Right ventricle myocardium inferior (tissue), 1 donor: ENCODE results near the gene CAMSAP2. TPM values are rescaled to one million over a fixed set of nuclear protein-coding genes. Genes with fewer than 3 reads are reported as not detected.

ENCODE experiments used
- ATAC-seq: fragments of 200-7000 bp; cut with Tn5 transposase; one replicate; pipeline ENCODE4 v1.9.1; 2020; ENCODE audit warnings: mild to moderate bottlenecking, moderate library complexity
- DNase-seq: peaks from one replicate; pipeline ENCODE4 v3.0.0; 2021; ENCODE audit errors: missing footprints
- intact Hi-C: fragments of 100-400 bp; cut with DNase I; formaldehyde crosslinking; loops from one replicate; pipeline ENCODE4 v1.11.0; 2022
- total RNA-seq: library from RNA; stranded (reverse); fragmentation: NEBNext Ultra II Directional; extraction: Animal tissue kit (Norgen Biotek cat#: 25700); gene quantifications from one replicate; pipeline ENCODE4 v1.2.1, GENCODE V29; 2021
- donor health status: DM: no; HTN: yes; CAD: no; lungs with severe emphysema.

The CAMSAP2 gene
- total RNA-seq, 1 donor from 2014 or later = 37.4 TPM

DNA sequence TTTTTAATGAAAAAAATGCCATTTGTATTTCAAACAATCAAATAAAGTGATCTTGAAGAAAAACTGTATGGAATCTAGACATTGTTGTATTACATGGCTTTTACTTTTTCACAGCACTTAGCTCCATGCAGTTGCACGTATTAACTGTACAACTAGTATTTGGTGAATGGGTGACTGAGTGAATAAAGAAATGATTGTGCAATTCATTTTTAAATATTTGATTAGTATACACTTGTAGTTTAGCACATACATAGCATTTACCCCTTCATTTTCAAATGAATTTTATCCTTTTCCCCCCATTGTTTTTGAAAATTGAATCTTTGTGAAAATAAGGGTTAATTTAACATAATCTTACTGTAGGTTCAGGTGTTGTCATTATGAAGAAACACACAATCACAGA, 79.6 kb downstream of the CAMSAP2 start:
- DNase-seq = no peak
- no peak for ATAC-seq
- intact Hi-C loops = no loop called here

DNA sequence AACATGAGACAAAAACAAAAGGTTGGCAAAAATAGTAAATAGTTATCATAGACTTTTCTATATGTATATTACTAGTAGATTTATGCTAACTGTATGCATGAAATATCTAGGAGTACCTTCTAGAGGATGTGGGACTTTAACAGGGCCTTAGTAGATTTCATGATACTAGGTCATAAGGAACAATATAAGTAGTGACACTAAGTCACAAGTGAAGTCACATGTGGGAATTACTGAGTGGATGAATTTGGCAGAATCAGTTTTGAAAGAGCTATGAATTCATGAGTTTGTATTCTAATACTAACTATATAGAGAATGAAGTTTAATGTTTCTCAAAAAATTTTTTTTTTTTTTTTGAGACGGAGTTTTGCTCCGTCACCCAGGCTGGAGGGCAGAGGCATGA, 81.0 kb downstream of the CAMSAP2 start:
- no peak for DNase-seq
- intact Hi-C loops = no loop called here
- no peak for ATAC-seq

DNA sequence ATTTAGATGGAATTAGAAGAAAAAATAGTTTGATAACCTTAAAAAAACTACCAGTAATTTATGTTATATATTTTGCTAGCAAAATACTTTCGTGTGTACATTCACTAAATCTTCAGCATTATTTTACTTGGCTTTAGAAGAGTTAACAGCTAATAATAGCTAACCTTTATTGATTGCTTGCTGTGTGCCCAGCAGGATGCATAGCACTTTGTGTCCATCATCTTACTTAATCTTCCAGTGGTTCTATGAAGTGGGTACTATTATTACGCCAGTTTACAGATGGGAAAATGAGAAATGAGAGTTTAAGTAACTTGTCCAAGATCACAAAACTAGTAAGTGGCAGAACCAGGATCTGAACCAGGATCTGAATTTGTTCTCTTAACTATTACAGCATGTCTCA, 92.4 kb downstream of the CAMSAP2 start:
- DNase-seq = no peak
- intact Hi-C loops = no loop called here
- ATAC-seq = no peak

DNA sequence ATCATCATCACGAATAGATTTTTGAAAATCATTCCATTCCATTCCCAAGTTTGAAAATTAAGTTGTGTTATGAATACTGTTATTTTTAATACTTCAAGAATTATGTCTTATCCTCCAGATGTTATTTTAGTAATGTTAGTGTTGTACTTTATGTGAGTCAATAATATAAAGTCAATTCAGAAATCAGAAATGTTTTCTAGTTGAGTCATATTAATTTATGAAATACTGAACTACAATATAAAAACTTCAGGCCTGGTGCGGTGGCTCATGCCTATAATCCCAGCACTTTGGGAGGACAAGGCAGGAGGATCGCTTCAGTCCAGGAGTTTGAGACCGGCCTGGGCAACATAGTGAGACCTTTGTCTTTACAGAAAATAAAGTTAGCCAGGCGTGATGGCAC, 95.7 kb downstream of the CAMSAP2 start:
- ATAC-seq (no peak), DNase-seq (no peak)
- intact Hi-C loops = no loop called here

DNA sequence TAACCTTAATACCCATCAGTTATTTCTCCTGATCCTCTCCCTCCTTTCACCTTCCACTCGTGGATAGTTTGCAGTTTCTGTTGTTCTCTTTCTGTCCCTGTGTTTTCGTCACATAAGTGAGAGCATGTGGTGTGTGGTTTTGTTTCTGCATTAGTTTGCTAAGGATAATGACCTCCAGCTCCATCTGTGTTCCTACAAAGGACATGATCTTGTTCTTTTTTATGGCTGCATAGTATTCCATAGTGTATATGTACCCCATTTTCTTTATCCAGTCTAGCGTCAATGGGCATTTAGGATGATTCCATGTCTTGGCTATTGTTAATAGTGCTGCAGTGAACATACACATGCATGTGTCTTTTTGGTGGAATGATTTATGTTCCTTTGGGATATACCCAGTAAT, 97.5 kb downstream of the CAMSAP2 start:
- DNase-seq = no peak
- ATAC-seq = no peak
- intact Hi-C loops = loop anchor here (5.0 kb wide), 1 partner anchor 214 kb away; the partner anchor contains the start of gene KIF14

DNA sequence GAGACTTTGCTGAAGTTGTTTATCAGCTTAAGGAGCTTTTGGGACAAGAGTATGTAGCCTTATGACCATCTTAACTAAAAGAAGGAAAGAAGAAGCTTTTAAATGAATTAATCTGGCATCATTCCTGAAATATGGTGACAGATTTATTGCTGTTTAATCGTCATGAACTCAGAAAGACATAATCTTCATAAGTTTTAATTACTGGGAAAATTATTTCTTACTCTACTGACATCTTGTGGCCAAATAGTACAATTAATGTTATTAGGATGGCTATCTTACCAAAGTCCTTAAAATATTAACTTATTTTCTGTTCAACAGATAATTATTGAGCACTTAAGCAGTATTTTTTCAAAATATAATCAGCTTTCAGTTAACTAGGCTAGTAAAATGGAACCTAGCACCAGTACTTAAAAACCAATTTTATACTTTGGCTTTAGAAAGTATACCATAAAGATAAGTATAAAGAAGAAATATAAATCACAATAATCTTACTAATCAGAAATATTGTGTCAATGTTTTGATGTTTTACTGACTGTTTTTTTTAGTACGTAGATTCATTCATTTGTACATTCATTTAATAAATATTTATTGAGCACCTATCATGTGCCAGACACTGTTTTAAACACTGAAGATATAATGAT, 99.4 kb downstream of the CAMSAP2 start:
- ATAC-seq (no peak), DNase-seq (no peak)
- intact Hi-C loops = loop anchor here (5.0 kb wide), 1 partner anchor 216 kb away; the partner anchor contains the start of gene KIF14

DNA sequence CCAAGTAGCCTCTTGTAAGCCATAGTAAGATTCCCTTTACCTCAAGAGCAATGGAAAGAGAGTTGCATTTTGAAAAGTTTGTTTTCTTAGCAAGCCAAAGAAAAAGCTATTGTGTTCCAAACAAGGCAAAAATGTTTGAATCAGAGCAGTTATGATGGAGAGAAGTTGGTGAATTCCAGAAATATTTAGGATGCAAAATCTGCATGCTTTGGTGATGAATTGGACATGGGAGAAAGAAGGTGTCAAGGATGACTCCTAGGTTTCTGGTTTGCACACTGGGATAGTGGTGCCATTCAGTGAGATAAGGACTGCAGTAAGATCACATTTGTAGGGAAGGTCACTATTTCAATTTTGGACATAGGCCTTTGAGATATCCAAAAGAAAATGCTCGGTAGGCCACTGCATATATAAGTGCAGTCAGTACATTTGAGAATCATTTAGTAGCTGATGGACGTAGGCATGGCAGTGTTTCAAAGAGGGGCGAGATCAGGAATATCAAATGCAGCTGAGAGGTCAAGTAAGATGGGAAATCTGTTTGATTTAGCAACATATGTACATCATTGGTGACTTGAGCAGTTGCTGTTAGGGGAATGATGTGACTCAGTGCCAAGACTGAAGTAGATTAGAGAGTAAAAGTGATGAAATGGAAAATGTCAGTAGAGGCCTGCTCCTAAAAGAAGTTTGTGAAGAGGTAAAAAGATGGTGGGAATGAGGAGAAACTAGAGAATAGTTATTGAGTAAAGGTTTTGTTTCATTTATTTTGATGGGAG, 100.2 kb downstream of the CAMSAP2 start:
- ATAC-seq (no peak), DNase-seq (no peak)
- intact Hi-C loops = loop anchor here (5.0 kb wide), 1 partner anchor 217 kb away; the partner anchor contains the start of gene KIF14

DNA sequence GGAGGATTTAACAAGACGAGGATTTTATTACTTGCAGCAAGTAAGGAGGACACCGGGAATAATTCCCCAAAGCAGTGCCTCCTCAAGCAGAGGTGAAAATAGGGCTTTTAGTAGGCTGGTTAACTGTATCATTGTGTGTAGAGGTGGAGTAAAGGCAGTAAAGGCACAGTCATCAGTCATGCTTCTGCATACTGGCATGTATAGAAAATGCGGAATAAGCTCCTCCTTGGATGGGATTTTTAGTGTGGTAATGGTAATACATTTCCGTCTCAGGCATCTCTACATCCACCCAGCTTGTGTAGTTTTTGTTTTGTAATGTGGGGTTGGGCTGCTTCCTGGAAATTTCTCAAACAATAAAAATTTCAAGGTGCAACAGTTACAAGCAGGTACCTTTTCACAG, 106.7 kb downstream of the CAMSAP2 start:
- intact Hi-C loops = no loop called here
- ATAC-seq (no peak), DNase-seq (no peak)

DNA sequence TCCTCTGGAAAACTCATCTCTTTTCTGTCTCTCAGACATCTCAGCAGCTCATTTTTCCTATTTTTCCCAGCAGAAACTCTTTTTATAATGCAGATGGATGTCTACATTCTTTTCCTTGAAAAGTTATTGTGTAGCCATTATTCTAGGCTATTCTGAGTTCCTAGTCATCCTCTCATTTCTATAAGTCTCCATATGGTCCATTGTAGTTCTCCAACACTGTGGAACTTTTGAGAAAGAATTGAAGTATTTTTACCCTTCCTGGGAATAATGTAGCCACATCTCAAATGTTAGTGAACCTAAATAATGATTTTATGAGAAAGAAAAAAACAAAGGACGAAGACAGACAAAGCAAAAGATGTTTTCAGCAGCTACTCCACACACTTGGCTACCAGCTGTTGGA, 107.7 kb downstream of the CAMSAP2 start:
- ATAC-seq (no peak), DNase-seq (no peak)
- intact Hi-C loops = no loop called here

DNA sequence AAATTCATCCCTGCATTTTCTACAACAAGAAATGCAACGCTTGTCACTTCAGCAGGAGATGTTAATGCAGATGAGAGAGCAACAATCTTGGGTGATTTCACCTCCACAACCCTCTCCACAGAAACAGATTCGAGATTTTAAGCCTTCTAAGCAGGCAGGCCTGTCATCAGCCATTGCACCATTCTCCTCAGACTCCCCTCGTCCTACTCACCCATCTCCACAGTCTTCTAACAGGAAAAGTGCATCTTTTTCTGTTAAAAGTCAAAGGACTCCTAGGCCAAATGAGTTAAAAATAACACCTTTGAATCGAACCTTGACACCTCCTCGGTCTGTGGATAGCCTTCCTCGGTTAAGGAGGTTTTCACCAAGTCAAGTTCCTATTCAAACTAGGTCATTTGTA, 110.7 kb downstream of the CAMSAP2 start:
- ATAC-seq = no peak
- intact Hi-C loops = no loop called here
- no peak for DNase-seq

DNA sequence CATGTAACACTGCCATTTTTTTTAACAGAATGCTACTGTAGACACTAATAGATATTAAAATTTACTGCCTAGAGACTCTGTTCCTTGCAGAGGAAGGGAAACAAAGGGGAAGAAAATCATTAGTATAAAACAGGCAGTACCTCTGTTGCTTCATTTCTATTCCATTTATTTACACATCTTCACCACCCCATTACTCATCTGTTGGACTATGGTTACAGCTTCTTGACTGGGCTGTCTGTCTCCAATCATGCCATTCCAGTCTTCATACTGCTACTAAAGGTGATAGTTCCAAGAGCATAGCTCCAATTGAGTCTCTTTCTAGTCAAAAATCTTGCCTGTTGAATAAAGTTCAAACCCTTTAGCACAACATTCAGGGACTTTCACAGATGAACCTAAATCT, 111.9 kb downstream of the CAMSAP2 start:
- no peak for ATAC-seq
- intact Hi-C loops = no loop called here
- no peak for DNase-seq

DNA sequence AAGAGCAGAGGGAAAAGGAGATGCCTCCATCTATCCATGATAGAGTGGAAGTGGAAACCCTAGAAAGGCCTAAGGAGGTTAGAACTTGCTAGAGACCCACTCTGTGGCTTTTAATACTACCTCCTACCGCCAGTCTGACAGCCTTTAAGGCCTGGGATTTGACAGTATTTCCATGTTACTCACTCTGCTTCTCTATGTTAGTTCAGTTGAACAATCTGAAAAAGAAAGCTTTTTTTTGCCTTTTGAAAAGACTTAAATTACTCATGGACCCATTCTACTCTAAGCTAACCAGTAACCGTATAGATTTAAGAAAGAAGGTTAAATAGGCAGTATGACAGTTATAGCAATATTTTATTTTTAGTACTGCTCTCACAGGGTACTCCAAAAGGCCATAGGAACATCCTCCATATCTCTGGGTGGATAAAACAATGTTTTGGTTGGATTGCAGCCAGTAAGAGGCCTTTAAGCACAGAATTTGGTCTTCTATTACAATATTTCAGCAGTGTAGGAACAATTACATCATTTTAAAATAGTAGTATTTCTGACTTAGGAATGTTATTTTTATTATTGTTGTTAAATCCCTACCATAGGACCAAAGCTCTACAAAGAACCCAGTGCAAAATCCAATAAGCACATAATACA, 118.1 kb downstream of the CAMSAP2 start:
- intact Hi-C loops = no loop called here
- no peak for DNase-seq
- no peak for ATAC-seq

DNA sequence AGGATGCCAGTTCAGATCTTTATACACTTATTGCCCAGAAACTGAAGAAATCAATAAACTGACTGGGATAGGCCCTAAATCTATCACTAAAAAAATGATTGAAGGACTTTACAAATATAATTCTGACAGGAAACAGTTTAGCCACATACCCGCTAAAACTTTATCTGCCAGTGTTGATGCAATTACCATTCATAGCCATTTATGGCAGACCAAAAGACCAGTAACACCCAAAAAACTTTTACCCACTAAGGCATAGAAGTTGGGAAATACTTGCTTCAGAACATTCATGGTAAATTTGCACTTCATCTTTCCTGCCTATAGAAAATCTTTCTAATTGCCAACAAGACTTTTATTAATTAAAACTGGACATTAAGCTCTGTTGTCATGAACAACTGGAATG, 119.1 kb downstream of the CAMSAP2 start:
- ATAC-seq = no peak
- intact Hi-C loops = no loop called here
- no peak for DNase-seq

DNA sequence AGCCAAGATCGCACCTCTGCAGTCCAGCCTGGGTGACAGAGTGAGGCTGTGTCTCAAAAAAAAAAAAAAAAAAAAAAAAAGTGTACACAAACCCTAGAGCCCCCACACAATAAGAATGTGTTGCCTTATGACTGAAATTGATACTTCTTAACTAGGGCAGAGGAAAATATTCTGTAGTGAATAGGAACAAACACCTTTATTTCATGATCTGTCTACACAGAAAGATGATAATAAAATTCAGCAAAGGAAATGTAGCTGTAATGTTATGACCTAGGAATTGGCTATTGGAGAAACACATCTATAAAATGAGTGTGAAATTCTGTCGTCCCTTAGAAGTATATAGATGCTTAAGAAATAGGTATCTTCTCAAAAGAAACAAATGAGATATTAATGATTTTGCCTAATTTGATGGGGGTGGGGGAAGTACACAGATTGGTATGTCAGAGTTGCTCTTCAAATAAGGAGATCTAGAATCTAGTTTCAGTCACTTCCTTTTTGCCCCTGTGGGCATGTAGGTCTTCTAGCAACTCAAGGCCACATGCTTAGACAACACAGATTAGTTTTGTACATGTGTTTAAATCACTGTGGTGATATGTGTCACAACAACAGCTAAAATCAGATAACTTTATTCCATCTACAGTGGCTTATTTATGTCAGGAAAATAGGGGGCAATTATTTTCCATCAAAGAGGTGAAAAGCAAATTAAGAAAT, 123.4 kb downstream of the CAMSAP2 start:
- intact Hi-C loops = no loop called here
- no peak for DNase-seq
- no peak for ATAC-seq

DNA sequence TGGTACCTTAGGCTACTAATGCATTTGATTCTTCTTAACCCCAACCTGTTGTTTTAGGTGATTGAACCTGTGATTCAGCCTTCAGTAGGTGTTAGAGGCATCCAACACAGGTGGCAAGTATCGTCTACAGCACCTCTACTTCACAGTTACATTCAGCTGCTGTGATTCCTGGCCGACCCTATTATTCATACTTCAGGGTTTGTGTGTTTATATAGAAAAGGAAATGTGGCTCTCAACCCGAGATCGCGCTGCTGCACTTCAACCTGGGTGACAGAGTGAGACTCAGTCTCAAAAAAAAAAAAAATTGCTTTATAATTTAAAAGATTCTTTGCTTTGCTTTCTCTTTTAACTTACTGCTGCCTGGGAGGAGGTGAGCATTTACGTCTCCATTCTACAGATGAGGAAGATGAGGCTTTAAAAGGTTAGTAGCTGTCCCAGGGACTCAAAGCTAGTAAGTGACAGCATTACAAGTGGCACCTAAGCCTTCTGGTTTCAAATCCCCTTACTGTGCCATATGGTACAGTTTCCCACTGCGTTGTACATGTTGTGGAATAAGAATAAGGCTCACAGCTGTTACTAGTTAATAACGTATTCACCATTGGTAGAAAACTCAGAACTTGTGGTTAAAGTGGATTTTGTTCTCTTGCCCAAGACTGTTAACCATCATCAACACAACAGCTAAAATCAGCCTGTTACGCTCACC, 124.2 kb downstream of the CAMSAP2 start:
- ATAC-seq (no peak), DNase-seq (no peak)
- intact Hi-C loops = no loop called here

DNA sequence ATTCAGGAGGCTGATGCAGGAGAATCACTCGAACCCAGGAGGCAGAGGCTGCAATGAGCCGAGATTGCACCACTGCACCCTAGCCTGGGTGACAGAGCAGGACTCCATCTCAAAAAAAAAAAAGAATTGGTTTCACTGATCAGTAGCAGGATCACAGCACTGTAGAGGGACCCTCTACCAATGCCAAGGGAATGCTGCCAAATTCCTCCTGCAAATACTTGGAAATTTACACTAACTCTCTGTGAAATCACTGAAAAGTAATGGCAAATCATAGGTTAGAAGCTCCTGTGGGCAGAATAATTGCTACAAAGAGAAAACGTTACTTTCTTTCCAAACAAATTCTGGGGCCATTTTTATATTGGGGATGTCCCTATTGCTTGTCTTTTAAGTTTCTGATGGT, 127.4 kb downstream of the CAMSAP2 start:
- no peak for ATAC-seq
- intact Hi-C loops = no loop called here

DNA sequence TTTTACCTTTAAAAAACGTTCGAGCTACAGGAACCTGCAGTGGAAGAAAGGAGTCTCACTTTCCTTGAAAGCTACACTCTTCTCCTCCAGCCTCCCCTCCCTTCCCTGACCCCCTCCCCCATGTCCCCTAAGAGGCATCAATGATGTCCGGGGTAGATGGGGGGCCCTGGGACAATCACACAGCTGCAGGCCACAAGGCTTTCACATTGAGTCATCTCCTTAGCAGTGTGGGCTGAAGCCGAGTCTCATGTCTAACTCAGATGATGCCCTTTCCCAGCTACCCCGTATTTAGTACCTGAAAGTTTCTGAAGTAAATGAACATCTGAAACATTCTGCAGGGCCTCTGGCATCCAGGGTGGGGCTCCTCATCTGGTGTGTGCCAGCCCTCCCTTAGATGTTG, 127.8 kb downstream of the CAMSAP2 start:
- no peak for ATAC-seq
- DNase-seq = no peak
- intact Hi-C loops = no loop called here

More for the DNA sequence above, 127.4 kb downstream of the CAMSAP2 start:
- no peak for DNase-seq

DNA sequence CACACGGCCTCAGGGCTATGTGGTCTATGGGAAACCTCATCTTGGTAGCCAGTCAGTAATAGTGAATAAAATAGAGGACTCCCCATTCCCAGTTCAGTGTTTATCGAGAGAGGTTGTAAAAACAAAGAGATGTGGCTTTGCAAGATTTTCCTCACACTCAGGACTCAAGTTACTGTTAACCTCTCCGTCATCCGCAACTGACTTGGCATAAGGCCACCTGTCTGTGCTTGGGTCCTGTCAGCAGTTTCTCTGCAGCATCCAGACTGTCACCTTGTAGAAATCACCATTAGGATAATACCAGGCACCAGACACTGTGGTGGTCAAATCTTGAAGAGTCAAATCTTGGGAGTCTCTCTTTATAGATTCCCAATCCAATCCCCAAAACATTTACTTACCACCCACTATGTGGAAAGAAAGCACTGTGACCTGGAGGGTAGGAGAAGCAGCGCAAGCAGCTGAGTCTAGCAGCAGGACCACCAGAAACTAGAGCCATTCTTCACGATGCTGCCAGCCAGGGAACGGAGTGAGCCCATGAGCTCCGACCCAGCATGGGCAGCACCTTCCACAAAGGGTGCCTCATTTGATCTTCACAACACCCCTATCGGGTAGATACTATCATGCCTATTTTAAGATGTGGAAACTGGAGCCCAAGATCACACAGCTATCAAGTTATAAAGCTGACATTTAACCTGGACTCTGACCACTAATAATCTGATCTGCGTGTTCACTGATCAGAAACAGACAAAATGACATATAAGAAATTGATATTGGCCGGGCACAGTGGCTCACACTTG, 128.5 kb downstream of the CAMSAP2 start:
- intact Hi-C loops = no loop called here
- ATAC-seq = no peak
- no peak for DNase-seq
